Camera-type eye (tissue), 1 donor: Measurements from ENCODE around the gene NAIP. TPM values are rescaled to one million over a fixed set of nuclear protein-coding genes. Genes with fewer than 3 reads are reported as not detected.

ENCODE experiments used
- total RNA-seq: library from RNA; depleted of rRNA; stranded (reverse); fragments of >200 nt; gene quantifications from one replicate; pipeline ENCODE4 v1.2.3, GENCODE V29; 2014

NAIP gene, protein sequence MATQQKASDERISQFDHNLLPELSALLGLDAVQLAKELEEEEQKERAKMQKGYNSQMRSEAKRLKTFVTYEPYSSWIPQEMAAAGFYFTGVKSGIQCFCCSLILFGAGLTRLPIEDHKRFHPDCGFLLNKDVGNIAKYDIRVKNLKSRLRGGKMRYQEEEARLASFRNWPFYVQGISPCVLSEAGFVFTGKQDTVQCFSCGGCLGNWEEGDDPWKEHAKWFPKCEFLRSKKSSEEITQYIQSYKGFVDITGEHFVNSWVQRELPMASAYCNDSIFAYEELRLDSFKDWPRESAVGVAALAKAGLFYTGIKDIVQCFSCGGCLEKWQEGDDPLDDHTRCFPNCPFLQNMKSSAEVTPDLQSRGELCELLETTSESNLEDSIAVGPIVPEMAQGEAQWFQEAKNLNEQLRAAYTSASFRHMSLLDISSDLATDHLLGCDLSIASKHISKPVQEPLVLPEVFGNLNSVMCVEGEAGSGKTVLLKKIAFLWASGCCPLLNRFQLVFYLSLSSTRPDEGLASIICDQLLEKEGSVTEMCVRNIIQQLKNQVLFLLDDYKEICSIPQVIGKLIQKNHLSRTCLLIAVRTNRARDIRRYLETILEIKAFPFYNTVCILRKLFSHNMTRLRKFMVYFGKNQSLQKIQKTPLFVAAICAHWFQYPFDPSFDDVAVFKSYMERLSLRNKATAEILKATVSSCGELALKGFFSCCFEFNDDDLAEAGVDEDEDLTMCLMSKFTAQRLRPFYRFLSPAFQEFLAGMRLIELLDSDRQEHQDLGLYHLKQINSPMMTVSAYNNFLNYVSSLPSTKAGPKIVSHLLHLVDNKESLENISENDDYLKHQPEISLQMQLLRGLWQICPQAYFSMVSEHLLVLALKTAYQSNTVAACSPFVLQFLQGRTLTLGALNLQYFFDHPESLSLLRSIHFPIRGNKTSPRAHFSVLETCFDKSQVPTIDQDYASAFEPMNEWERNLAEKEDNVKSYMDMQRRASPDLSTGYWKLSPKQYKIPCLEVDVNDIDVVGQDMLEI (N-terminal part only)
- total RNA-seq: 32.2 TPM

DNA sequence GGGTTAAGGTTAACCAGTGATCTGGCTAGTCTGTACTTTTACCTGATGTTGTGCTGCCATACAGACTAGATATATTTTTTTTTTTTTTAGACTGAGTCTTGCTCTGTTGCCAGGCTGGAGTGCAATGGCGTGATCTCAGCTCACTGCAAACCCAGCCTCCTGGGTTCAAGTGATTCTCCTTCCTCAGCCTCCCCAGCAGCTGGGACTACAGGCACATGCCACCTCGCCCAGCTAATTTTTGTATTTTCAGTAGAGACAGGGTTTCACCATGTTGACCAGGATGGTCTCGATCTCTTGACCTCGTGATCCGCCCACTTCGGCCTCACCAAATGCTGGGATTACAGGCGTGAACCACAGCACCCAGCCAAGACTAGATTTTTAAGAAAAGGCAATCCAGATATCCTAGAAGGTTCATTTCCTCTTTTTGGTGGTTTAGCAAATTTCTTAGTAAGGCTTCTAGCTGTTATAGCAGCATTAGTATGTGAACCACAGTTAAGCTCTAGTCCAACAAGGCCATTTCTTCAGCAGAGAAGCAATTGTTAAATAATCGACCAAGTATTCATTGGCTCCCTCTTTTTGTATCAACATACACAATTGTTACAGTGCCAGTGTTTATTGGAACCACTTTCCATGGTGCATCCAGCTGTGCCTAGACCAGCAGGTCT, at the start of gene NAIP:
TSS of gene NAIP (minus strand) at position 51 of the 665 bp plus-strand sequence. CDS start 12,424 bp downstream, outside the sequence.

DNA sequence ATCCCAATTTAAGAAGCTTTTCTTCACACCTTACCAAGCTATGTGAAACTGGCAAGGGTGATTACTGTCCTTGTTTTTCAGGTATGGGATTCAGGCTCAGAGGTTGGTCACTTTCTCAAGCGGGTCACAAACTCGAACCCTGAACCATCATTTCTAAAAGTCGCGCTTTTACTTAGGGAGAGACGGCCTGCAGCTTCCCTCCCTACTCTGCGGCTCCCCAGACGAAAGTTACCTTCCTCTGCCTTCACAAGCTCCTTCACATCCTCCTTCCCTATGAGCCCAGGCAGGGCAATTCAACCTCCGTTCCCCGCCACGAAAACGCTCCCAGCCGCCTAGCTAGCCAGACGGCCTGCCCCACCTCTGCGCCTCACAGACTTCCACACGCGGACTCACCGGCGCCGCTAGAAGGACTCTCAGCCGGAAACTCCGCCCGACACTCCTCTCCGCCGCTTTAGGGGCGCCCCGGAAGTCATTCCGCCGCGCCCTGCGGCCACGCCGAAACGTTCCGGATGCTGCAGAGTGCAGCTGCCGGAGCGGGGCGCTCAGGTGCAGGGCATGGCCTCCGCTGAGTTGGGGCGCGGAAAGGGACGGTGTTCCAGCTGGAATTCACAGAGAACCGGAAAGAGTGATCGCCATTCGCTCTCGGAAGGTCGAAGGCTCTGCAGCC, 42.3 kb upstream of the NAIP start, which contains the start of gene GTF2H2:
TSS of gene GTF2H2 (minus strand) at position 415 of the 667 bp plus-strand sequence. CDS start 4,913 bp downstream, outside the sequence.

Other genes with a start within 250 kb of the NAIP start
- 27.3 TPM for gene SERF1A, start 124.7 kb downstream of the NAIP start, total RNA-seq
- gene SMN1, start 100.3 kb downstream of the NAIP start, total RNA-seq: 40.9 TPM
- gene GTF2H2, start 42.3 kb upstream of the NAIP start, total RNA-seq: 84.5 TPM